Measurements from ENCODE around the gene DNLZ.

- TF ChIP-seq CTCF (IDR thresholded peaks at IDR 0.05; ENCODE audit: low read depth, low read length) = no peak
- no peak for TF ChIP-seq EZH2phosphoT487 (IDR thresholded peaks at IDR 0.05; ENCODE audit: low read depth)
These were observed 9.6 kb downstream of the DNLZ start for GRCh38 chr9:136353757-136354488.

All from OCI-LY3 (cell line).